Muscle layer of duodenum (tissue), 2 donors: ENCODE results near the gene RPL38.

Experiments
- H3K27ac ChIP-seq: one replicate; pipeline ENCODE4 v1.7.0; 2013; ENCODE audit warnings: mild to moderate bottlenecking, low read length
- H3K27me3 ChIP-seq: one replicate; pipeline ENCODE4 v1.7.0; 2013; ENCODE audit warnings: low read depth, mild to moderate bottlenecking, control low read depth, low read length
- H3K36me3 ChIP-seq, 2 donors: one replicate each; pipeline ENCODE4 v1.7.0; 2013; ENCODE audit warnings: low read length in 2 of 2, control low read depth in 1 of 2, mild to moderate bottlenecking in 1 of 2; ENCODE audit not compliant: insufficient read depth in 2 of 2, control insufficient read depth in 1 of 2
- H3K4me1 ChIP-seq, 2 donors: one replicate each; pipeline ENCODE4 v1.7.0; 2013; ENCODE audit warnings: low read length in 2 of 2, mild to moderate bottlenecking in 2 of 2, control low read depth in 1 of 2, moderate library complexity in 1 of 2; ENCODE audit not compliant: insufficient read depth in 2 of 2, control insufficient read depth in 1 of 2
- H3K4me3 ChIP-seq, 2 donors: one replicate each; pipeline ENCODE4 v1.7.0; 2013; ENCODE audit warnings: low read length in 2 of 2, low read depth in 1 of 2, mild to moderate bottlenecking in 1 of 2
- H3K9me3 ChIP-seq, 2 donors: one replicate each; pipeline ENCODE4 v1.7.0; 2013; ENCODE audit warnings: low read length in 2 of 2, control low read depth in 1 of 2, mild to moderate bottlenecking in 1 of 2; ENCODE audit not compliant: control insufficient read depth in 1 of 2
- donor health status: healthy.

RPL38 gene

GRCh38 chr17:74164446-74165045 lies 38.9 kb upstream of the RPL38 start:
- H3K4me1 ChIP-seq: no peaks in the 10 kb centered on the region
- no peak overlapping the region for H3K4me3 ChIP-seq
- H3K36me3 ChIP-seq: no peaks in the 10 kb centered on the region
- no peak overlapping the region for H3K27ac ChIP-seq
- H3K27me3 ChIP-seq: no peaks in the 10 kb centered on the region
- H3K9me3 ChIP-seq: no peaks in the 10 kb centered on the region

GRCh38 chr17:74165797-74166365 lies 37.6 kb upstream of the RPL38 start:
- no peak overlapping the region for H3K4me3 ChIP-seq
- no peaks in the 10 kb centered on the region for H3K4me1 ChIP-seq
- no peaks in the 10 kb centered on the region for H3K27me3 ChIP-seq
- H3K9me3 ChIP-seq: no peaks in the 10 kb centered on the region
- no peak overlapping the region for H3K27ac ChIP-seq
- no peaks in the 10 kb centered on the region for H3K36me3 ChIP-seq

GRCh38 chr17:74170924-74171323 lies 32.6 kb upstream of the RPL38 start:
- Histone ChIP-seq H3K4me1 (no peaks in the 10 kb centered on the region), H3K36me3 (no peaks in the 10 kb centered on the region), H3K27ac (no peak overlapping the region), H3K27me3 (peaks cover 3% of the 10 kb centered on the region), H3K4me3 (no peak overlapping the region), H3K9me3 (no peaks in the 10 kb centered on the region)

- Histone ChIP-seq H3K27me3 (peaks cover 3% of the 10 kb centered on the region), H3K9me3 (no peaks in the 10 kb centered on the region), H3K4me3 (no peak overlapping the region), H3K4me1 (no peaks in the 10 kb centered on the region), H3K36me3 (no peaks in the 10 kb centered on the region), H3K27ac (no peak overlapping the region)
These were observed 30.8 kb upstream of the RPL38 start for GRCh38 chr17:74172700-74173099.

- Histone ChIP-seq H3K27ac (no peak overlapping the region), H3K27me3 (peaks cover 3% of the 10 kb centered on the region), H3K4me1 (no peaks in the 10 kb centered on the region), H3K9me3 (no peaks in the 10 kb centered on the region), H3K4me3 (no peak overlapping the region), H3K36me3 (no peaks in the 10 kb centered on the region)
These were observed 26.9 kb upstream of the RPL38 start for GRCh38 chr17:74176546-74177001.

- no peak overlapping the region for H3K27ac ChIP-seq
- H3K4me1 ChIP-seq: no peaks in the 10 kb centered on the region
- no peak overlapping the region for H3K4me3 ChIP-seq
- no peaks in the 10 kb centered on the region for H3K36me3 ChIP-seq
- H3K9me3 ChIP-seq: no peaks in the 10 kb centered on the region
- H3K27me3 ChIP-seq: peaks cover 3% of the 10 kb centered on the region
These were observed 26.4 kb upstream of the RPL38 start for GRCh38 chr17:74177018-74177450.

- Histone ChIP-seq H3K27ac (no peak overlapping the region), H3K4me1 (no peaks in the 10 kb centered on the region), H3K4me3 (no peak overlapping the region), H3K9me3 (no peaks in the 10 kb centered on the region), H3K36me3 (no peaks in the 10 kb centered on the region), H3K27me3 (no peaks in the 10 kb centered on the region)
These were observed 23.9 kb upstream of the RPL38 start for GRCh38 chr17:74179576-74179975.

- H3K4me1 ChIP-seq: no peaks in the 10 kb centered on the region
- no peaks in the 10 kb centered on the region for H3K36me3 ChIP-seq
- no peak overlapping the region for H3K4me3 ChIP-seq
- no peak overlapping the region for H3K27ac ChIP-seq
- no peaks in the 10 kb centered on the region for H3K9me3 ChIP-seq
- H3K27me3 ChIP-seq: no peaks in the 10 kb centered on the region
These were observed 23.1 kb upstream of the RPL38 start for GRCh38 chr17:74180336-74180735.

- Histone ChIP-seq H3K36me3 (no peaks in the 10 kb centered on the region), H3K4me1 (no peaks in the 10 kb centered on the region), H3K27ac (no peak overlapping the region), H3K9me3 (no peaks in the 10 kb centered on the region), H3K4me3 (no peak overlapping the region), H3K27me3 (no peaks in the 10 kb centered on the region)
These were observed 22.1 kb upstream of the RPL38 start for GRCh38 chr17:74181341-74181740.

- Histone ChIP-seq H3K27ac (no peak overlapping the region), H3K9me3 (no peaks in the 10 kb centered on the region), H3K36me3 (no peaks in the 10 kb centered on the region), H3K4me1 (no peaks in the 10 kb centered on the region), H3K27me3 (no peaks in the 10 kb centered on the region), H3K4me3 (no peak overlapping the region)
These were observed 21.3 kb upstream of the RPL38 start for GRCh38 chr17:74182041-74182723.

GRCh38 chr17:74183411-74183810 lies 20.1 kb upstream of the RPL38 start:
- Histone ChIP-seq H3K36me3 (no peaks in the 10 kb centered on the region), H3K27me3 (no peaks in the 10 kb centered on the region), H3K4me1 (no peaks in the 10 kb centered on the region), H3K4me3 (no peak overlapping the region), H3K27ac (no peak overlapping the region), H3K9me3 (no peaks in the 10 kb centered on the region)
